K562 (cell line): ENCODE measurements around the gene DDX20. TPM values are rescaled to one million over a fixed set of nuclear protein-coding genes. Genes with fewer than 3 reads are reported as not detected.
A peak's percentile ranks its signal among the peaks of the same experiment; 100 is the strongest.

Experiments used
- ATAC-seq: fragments of 200-7000 bp; cut with Tn5 transposase; 3 replicates; pipeline ENCODE4 v1.9.1; 2020; ENCODE audit warnings: moderate library complexity
- BruUV-seq: library from RNA; stranded (reverse); fragments of 400-500 nt; replicated peaks from 2 replicates; lab custom pipeline; 2021; lab: Mats Ljungman, UMichigan
- CTCF ChIA-PET: fragments of 300-600 bp; formaldehyde crosslinking; extraction: SDS; loops from one replicate; lab custom pipeline; 2021; ENCODE audit warnings: low intra/inter-chr PET ratio; lab: Yijun Ruan, JAX
- POLR2A ChIA-PET: fragments of 300-600, 350-650 bp; sonication (Branson Sonifier 250); formaldehyde crosslinking; extraction: SDS; loops from one replicate; lab custom pipeline; 2021; ENCODE audit warnings: antibody characterized with exemption, inconsistent platforms; lab: Yijun Ruan, JAX
- DNase-seq, 4 experiments: peaks; one replicate each; pipeline versions ENCODE4 v3.0.0 to v3.0.0-alpha.2; 2011 to 2018; ENCODE audit warnings: low spot score in 3 of 4, mixed read lengths in 3 of 4; ENCODE audit errors: extremely low read depth in 1 of 4
- FAIRE-seq: peaks from 2 replicates; lab custom pipeline; 2011; peaks lifted over from hg19 to GRCh38; lab: Jason Lieb, UNC
- H2AFZ ChIP-seq: 2 replicates; pipeline ENCODE4 v1.6.0; 2011; ENCODE audit warnings: low read depth, low read length, control low read depth, inconsistent platforms
- H3K27ac ChIP-seq: fragments of 200-600 bp; 3 replicates; pipeline ENCODE4 v1.8.0; 2011; ENCODE audit warnings: low read depth, mild to moderate bottlenecking, control low read depth, inconsistent platforms, low read length, moderate library complexity, mixed read lengths; ENCODE audit errors: extremely low read depth
- H3K27me3 ChIP-seq, 2 experiments: fragments of 300-600 bp in 1 of 2; 2 replicates in 1 of 2; 3 replicates in 1 of 2; pipeline versions ENCODE4 v1.6.0 to v1.8.0; 2011; ENCODE audit warnings: inconsistent platforms in 2 of 2, low read length in 2 of 2, mild to moderate bottlenecking in 1 of 2, mixed read lengths in 1 of 2, moderate library complexity in 1 of 2; ENCODE audit not compliant: control insufficient read depth in 2 of 2, insufficient read depth in 2 of 2
- H3K36me3 ChIP-seq: fragments of 300-600 bp; 3 replicates; pipeline ENCODE4 v1.8.0; 2011; ENCODE audit warnings: mild to moderate bottlenecking, low read length, inconsistent platforms; ENCODE audit not compliant: control insufficient read depth, insufficient read depth
- H3K4me1 ChIP-seq, 2 experiments: fragments of 200-600 bp in 1 of 2; replicated peaks in 1 of 2; 2 replicates in 1 of 2; 3 replicates in 1 of 2; pipeline versions ENCODE4 v1.5.1 to v1.8.0; 2011; ENCODE audit warnings: inconsistent platforms in 2 of 2, low read length in 2 of 2, mild to moderate bottlenecking in 1 of 2, mixed read lengths in 1 of 2, moderate library complexity in 1 of 2; ENCODE audit not compliant: control insufficient read depth in 2 of 2, insufficient read depth in 2 of 2
- H3K4me2 ChIP-seq: 2 replicates; pipeline ENCODE4 v1.6.1; 2011; ENCODE audit warnings: low read length, control low read depth, inconsistent platforms, mixed read lengths; ENCODE audit not compliant: insufficient read depth
- H3K4me3 ChIP-seq: fragments of 200-600 bp; sonication (generic), shearing (Covaris generic); 2 replicates; pipeline ENCODE4 v1.5.1; 2016; ENCODE audit warnings: control low read depth, inconsistent platforms
- H3K79me2 ChIP-seq: fragments of 200-600 bp; 3 replicates; pipeline ENCODE4 v1.8.0; 2011; ENCODE audit warnings: low read length, inconsistent platforms; ENCODE audit not compliant: control insufficient read depth, insufficient read depth
- H3K9ac ChIP-seq, 2 experiments: 2 replicates each; pipeline versions ENCODE4 v1.6.0 to v1.6.1; 2011; ENCODE audit warnings: low read depth in 2 of 2, low read length in 2 of 2, control low read depth in 1 of 2, inconsistent platforms in 1 of 2, mild to moderate bottlenecking in 1 of 2, mixed read lengths in 1 of 2; ENCODE audit not compliant: insufficient read depth in 1 of 2
- H3K9me1 ChIP-seq: one replicate; pipeline ENCODE4 v1.6.0; 2011; ENCODE audit warnings: inconsistent platforms, mild to moderate bottlenecking, low read length, moderate library complexity; ENCODE audit not compliant: control insufficient read depth, insufficient read depth
- H3K9me3 ChIP-seq: replicated peaks from 2 replicates; pipeline ENCODE4 v1.5.1; 2011; ENCODE audit warnings: low read depth, low read length, inconsistent platforms; ENCODE audit not compliant: control insufficient read depth, insufficient read depth
- H4K20me1 ChIP-seq: replicated peaks from 2 replicates; pipeline ENCODE4 v1.6.1; 2011; ENCODE audit warnings: low read length, inconsistent platforms, mixed read lengths; ENCODE audit not compliant: control insufficient read depth, insufficient read depth
- BCL6 ChIP-seq: fragments of 250-450 bp; sonication (Bioruptor Pico); IDR thresholded peaks from 2 replicates; pipeline ENCODE4 v1.4.0; 2020
- CAMTA2 ChIP-seq: fragments of 250-450 bp; sonication (Bioruptor Pico); conservative IDR thresholded peaks from 2 replicates; pipeline ENCODE4 v1.5.1; 2022
- CSDE1 ChIP-seq, 2 experiments: fragments of 450-650 bp; IDR thresholded peaks; 2 replicates each; pipeline ENCODE4 v1.6.1; 2016; ENCODE audit warnings: mild to moderate bottlenecking in 1 of 2
- ETS2 ChIP-seq: IDR thresholded peaks from 2 replicates; pipeline ENCODE4 v1.6.1; 2016; ENCODE audit warnings: borderline replicate concordance, missing genetic modification characterization, mild to moderate bottlenecking, moderate library complexity, missing compliant biosample characterization; ENCODE audit not compliant: poor library complexity, severe bottlenecking
- HIVEP1 ChIP-seq: fragments of 250-450 bp; sonication (Bioruptor Pico); IDR thresholded peaks from 2 replicates; pipeline ENCODE4 v1.4.0; 2020; ENCODE audit warnings: mild to moderate bottlenecking
- MAZ ChIP-seq, 2 experiments: fragments of 450-650 bp in 1 of 2; sonication (generic) in 1 of 2; formaldehyde crosslinking; IDR thresholded peaks in 1 of 2; conservative IDR thresholded peaks in 1 of 2; 2 replicates each; pipeline versions ENCODE4 v1.4.0 to v1.5.0; 2020; ENCODE audit warnings: mild to moderate bottlenecking in 1 of 2, missing genetic modification reagents in 1 of 2
- NCOR1 ChIP-seq: fragments of 450-650 bp; IDR thresholded peaks from 2 replicates; pipeline ENCODE4 v1.6.1; 2016; ENCODE audit warnings: mild to moderate bottlenecking, moderate library complexity
- NONO ChIP-seq, 2 experiments: fragments of 200-400 bp in 1 of 2; fragments of 450-650 bp in 1 of 2; formaldehyde crosslinking in 1 of 2; IDR thresholded peaks; 2 replicates each; pipeline ENCODE4 v1.6.1; 2017; ENCODE audit warnings: low read depth in 2 of 2, mild to moderate bottlenecking in 2 of 2, moderate library complexity in 2 of 2, low read length in 1 of 2
- NRF1 ChIP-seq, 2 experiments: fragments of 450-650 bp; IDR thresholded peaks in 1 of 2; conservative IDR thresholded peaks in 1 of 2; 2 replicates each; pipeline ENCODE4 v1.6.1; 2014; ENCODE audit warnings: mild to moderate bottlenecking in 2 of 2
- POLR2H ChIP-seq: IDR thresholded peaks from 2 replicates; pipeline ENCODE4 v1.6.1; 2016; ENCODE audit warnings: missing genetic modification characterization, low read depth, mild to moderate bottlenecking, control low read depth, missing compliant biosample characterization, moderate library complexity
- RBM15 ChIP-seq: fragments of 200-400 bp; formaldehyde crosslinking; IDR thresholded peaks from 2 replicates; pipeline ENCODE4 v1.6.1; 2018; ENCODE audit warnings: mild to moderate bottlenecking, low read length, moderate library complexity; ENCODE audit not compliant: insufficient read depth
- SMAD3 ChIP-seq: fragments of 450-650 bp; formaldehyde crosslinking; conservative IDR thresholded peaks from 2 replicates; pipeline ENCODE4 v1.4.0; 2020; ENCODE audit warnings: mild to moderate bottlenecking
- SUPT5H ChIP-seq: fragments of 450-650 bp; IDR thresholded peaks from 2 replicates; pipeline ENCODE4 v1.6.1; 2016
- ZFPM2 ChIP-seq: fragments of 250-450 bp; sonication (Bioruptor Pico); IDR thresholded peaks from 2 replicates; pipeline ENCODE4 v1.5.1; 2022; ENCODE audit warnings: mild to moderate bottlenecking
- ZSCAN32 ChIP-seq: fragments of 450-650 bp; formaldehyde crosslinking; IDR thresholded peaks from 2 replicates; pipeline ENCODE4 v1.4.0; 2020; ENCODE audit warnings: mild to moderate bottlenecking, moderate library complexity
- WGBS: fragments of 100-300 bp; shearing (Covaris generic); methylation state at CpG from one replicate; pipeline ENCODE4 v1.1.6; 2016; ENCODE audit warnings: low coverage, mixed read lengths; ENCODE audit not compliant: insufficient coverage; ENCODE audit errors: missing lambda C conversion rate; 5-methylcytosine and 5-hydroxymethylcytosine counted together
- in situ Hi-C: fragments of 300-500 bp; cut with MboI; formaldehyde crosslinking; loops from 4 replicates; pipeline ENCODE4 v1.15.0; 2018; ENCODE audit warnings: inconsistent platforms, mixed read lengths
- intact Hi-C: fragments of 100-400 bp; cut with micrococcal nuclease; formaldehyde crosslinking; loops from 2 replicates; pipeline ENCODE4 v1.14.2; 2022
- polyA plus RNA-seq, 8 experiments: library from polyadenylated mRNA; depleted of rRNA in 4 of 8; stranded (reverse) in 5 of 8; unstranded in 3 of 8; fragments of >200 nt; fragmentation: Nextera tagmentation in 2 of 8; fragmentation: Illumina TruSeq in 1 of 8; extraction: Ambion mirVana in 2 of 8; extraction: Trizol in 1 of 8; gene quantifications; 2 replicates each; pipeline versions ENCODE4 v1.2.1 to v1.2.3, GENCODE V29; 2011 to 2014; ENCODE audit warnings: inconsistent platforms in 1 of 8, missing spikeins in 1 of 8
- total RNA-seq, 7 experiments: library from RNA; depleted of rRNA in 6 of 7; stranded (reverse); fragments of >200 nt in 6 of 7; fragmentation: Illumina TruSeq in 2 of 7; extraction: Trizol in 2 of 7; gene quantifications; 2 replicates each; pipeline versions ENCODE4 v1.2.1 to v1.2.3, GENCODE V29; 2011 to 2021; ENCODE audit warnings: low replicate concordance in 1 of 7
- TF ChIP-seq, protein P1 (sequence below): IDR thresholded peaks from 2 replicates; pipeline ENCODE4 v1.6.1; 2012; ENCODE audit warnings: low read depth, low read length, improper control_type of control experiment, borderline replicate concordance
- TF ChIP-seq, protein P2 (sequence below): fragments of 450-650 bp; conservative IDR thresholded peaks from 2 replicates; pipeline ENCODE4 v1.6.1; 2016; ENCODE audit warnings: missing genetic modification characterization, low read depth, mild to moderate bottlenecking, control low read depth, missing compliant biosample characterization
- TF ChIP-seq, protein P3 (sequence below): sonication (generic); formaldehyde crosslinking; IDR thresholded peaks from 2 replicates; pipeline ENCODE4 v1.8.1; 2023; ENCODE audit warnings: mild to moderate bottlenecking, missing genetic modification reagents

DDX20 gene
- total and polyA plus RNA-seq, 9 of the 15 experiments (the other 6 are each of a cell fraction or from before 2014, with no cell fraction given): 8.3 to 33.4 (median 24.5) TPM

DNA sequence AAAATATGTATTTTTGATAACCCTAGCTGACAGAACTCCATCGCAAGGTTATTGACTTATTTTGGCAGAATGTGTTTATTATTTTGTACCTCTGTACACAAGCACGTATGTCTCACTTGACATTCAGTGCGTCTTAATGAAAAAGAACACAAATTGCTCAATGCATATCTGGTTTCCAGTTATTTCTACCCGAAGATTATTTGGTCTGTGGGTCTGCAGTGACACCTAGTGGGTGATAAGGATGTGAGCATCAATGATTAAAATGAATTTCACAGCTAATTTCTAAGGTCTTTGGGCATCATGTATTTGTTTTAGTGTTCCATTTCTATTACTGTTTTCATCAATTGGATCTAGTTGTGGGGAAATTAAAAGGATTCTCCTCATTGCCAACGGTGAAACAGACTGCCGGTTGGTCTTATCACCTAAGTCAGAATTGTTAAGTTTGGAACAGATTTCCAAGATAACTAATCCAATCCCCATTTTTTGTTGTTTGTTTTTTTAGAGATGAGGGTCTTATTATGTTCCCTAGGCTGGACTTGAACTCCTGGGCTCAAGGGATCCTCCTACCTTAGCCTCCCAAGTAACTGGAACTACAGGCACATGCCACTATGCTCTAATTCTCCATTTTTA is 13.9 kb downstream of the DDX20 start:
- in situ Hi-C loops (loop anchor here (5.0 kb wide), 1 partner anchor 547 kb away; no protein-coding TSS in a partner anchor), intact Hi-C loops (loop anchor here (1.0 to 5.0 kb wide), 2 partner anchors 262 to 288 kb away; no protein-coding TSS in a partner anchor)
- POLR2A ChIA-PET: interaction anchor here (0.7 to 5.9 kb wide), 6 partner anchors 8 to 266 kb away, joined by 3 to 43 read pairs (median 3); partner anchors contain the start of genes ADORA3, DDX20 and TMIGD3
- ATAC-seq (peak; percentile 76), FAIRE-seq (peak; percentile 87), DNase-seq (peak; percentile 65 to 80 (median 68))
- Histone ChIP-seq H2AFZ (no peak overlapping the region), H3K4me3 (no peak overlapping the region), H3K79me2 (peaks cover 3% of the 10 kb centered on the region; the same call in 1 of the 3 replicates), H3K36me3 (peaks cover 54% of the 10 kb centered on the region), H3K9me3 (no peaks in the 10 kb centered on the region), H3K27ac (no peak overlapping the region), H4K20me1 (no peaks in the 10 kb centered on the region; the same call in 1 of the 2 replicates), H3K4me2 (no peak overlapping the region), H3K9me1 (no peaks in the 10 kb centered on the region), H3K4me1 (no peaks in the 10 kb centered on the region), H3K9ac (no peak overlapping the region), H3K27me3 (peaks cover 2 to 6% of the 10 kb centered on the region in 2 experiments; a peak in 3 of 5 replicates)
- CTCF ChIA-PET: interaction anchor here (0.5 to 5.1 kb wide), 16 partner anchors 12 to 1716 kb away, joined by 3 to 61 read pairs (median 3); no protein-coding TSS in a partner anchor
- BruUV-seq: no TSS peak
- 18% methylated on average over 6 of the region's 6 CpGs for WGBS
- TF ChIP-seq HIVEP1 (CRISPR knock-in tag): no peak
- TF ChIP-seq, protein P1, sequence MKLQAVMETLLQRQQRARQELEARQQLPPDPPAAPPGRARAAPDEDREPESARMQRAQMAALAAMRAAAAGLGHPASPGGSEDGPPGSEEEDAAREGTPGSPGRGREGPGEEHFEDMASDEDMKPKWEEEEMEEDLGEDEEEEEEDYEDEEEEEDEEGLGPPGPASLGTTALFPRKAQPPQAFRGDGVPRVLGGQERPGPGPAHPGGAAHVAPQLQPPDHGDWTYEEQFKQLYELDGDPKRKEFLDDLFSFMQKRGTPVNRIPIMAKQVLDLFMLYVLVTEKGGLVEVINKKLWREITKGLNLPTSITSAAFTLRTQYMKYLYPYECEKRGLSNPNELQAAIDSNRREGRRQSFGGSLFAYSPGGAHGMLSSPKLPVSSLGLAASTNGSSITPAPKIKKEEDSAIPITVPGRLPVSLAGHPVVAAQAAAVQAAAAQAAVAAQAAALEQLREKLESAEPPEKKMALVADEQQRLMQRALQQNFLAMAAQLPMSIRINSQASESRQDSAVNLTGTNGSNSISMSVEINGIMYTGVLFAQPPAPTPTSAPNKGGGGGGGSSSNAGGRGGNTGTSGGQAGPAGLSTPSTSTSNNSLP: peak; percentile 94
- peak; percentile 17; the same call in 1 of the 2 replicates for TF ChIP-seq NCOR1
- TF ChIP-seq, protein P2, sequence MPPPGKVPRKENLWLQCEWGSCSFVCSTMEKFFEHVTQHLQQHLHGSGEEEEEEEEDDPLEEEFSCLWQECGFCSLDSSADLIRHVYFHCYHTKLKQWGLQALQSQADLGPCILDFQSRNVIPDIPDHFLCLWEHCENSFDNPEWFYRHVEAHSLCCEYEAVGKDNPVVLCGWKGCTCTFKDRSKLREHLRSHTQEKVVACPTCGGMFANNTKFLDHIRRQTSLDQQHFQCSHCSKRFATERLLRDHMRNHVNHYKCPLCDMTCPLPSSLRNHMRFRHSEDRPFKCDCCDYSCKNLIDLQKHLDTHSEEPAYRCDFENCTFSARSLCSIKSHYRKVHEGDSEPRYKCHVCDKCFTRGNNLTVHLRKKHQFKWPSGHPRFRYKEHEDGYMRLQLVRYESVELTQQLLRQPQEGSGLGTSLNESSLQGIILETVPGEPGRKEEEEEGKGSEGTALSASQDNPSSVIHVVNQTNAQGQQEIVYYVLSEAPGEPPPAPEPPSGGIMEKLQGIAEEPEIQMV (tag): no peak
- no peak for TF ChIP-seq ZSCAN32 (CRISPR knock-in tag)
- no peak for TF ChIP-seq ZFPM2 (CRISPR knock-in tag)
- no peak for TF ChIP-seq NRF1 (conservative IDR thresholded peaks at IDR 0.05 in 1 of 2, IDR thresholded peaks at IDR 0.05 in 1 of 2)
- TF ChIP-seq SUPT5H: no peak
- no peak for TF ChIP-seq CAMTA2 (CRISPR knock-in tag)
- 0 out of 4 replicates have a peak, but pooled peaks of 1 of the 2 experiments have one; percentile 22 for TF ChIP-seq NONO (IDR thresholded peaks at IDR 0.05; ENCODE audit: low read depth in 2 of 2, low read length in 1 of 2)
- no peak for TF ChIP-seq CSDE1 (IDR thresholded peaks at IDR 0.05)
- no peak for TF ChIP-seq RBM15
- TF ChIP-seq, protein P3, sequence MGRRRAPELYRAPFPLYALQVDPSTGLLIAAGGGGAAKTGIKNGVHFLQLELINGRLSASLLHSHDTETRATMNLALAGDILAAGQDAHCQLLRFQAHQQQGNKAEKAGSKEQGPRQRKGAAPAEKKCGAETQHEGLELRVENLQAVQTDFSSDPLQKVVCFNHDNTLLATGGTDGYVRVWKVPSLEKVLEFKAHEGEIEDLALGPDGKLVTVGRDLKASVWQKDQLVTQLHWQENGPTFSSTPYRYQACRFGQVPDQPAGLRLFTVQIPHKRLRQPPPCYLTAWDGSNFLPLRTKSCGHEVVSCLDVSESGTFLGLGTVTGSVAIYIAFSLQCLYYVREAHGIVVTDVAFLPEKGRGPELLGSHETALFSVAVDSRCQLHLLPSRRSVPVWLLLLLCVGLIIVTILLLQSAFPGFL (CRISPR knock-in tag): no peak
- TF ChIP-seq BCL6 (CRISPR knock-in tag): no peak
- 0 out of 2 replicates have a peak, but pooled peaks have one; percentile 7 for TF ChIP-seq POLR2H (tag)
- 0 out of 4 replicates have a peak, but pooled peaks of 1 of the 2 experiments have one; percentile 10 for TF ChIP-seq MAZ (CRISPR knock-in tag; conservative IDR thresholded peaks at IDR 0.05 in 1 of 2, IDR thresholded peaks at IDR 0.05 in 1 of 2)
- no peak for TF ChIP-seq ETS2
- TF ChIP-seq SMAD3: no peak
